Spinal cord (tissue), 10 donors: ENCODE results near the gene DUT. TPM values are rescaled to one million over a fixed set of nuclear protein-coding genes. Genes with fewer than 3 reads are reported as not detected.

ENCODE experiments used
- DNase-seq, 6 donors: peaks; one replicate each; pipeline versions ENCODE4 v3.0.0 to v3.0.0-alpha.2; 2013 to 2015; ENCODE audit warnings: low spot score in 6 of 6, low read depth in 4 of 6
- H3K27ac ChIP-seq: one replicate; pipeline ENCODE4 v1.5.1; 2013; ENCODE audit warnings: low read depth, low read length, control low read depth
- H3K27me3 ChIP-seq: one replicate; pipeline ENCODE4 v1.6.1; 2013; ENCODE audit warnings: low read length; ENCODE audit not compliant: control insufficient read depth, insufficient read depth
- H3K36me3 ChIP-seq: one replicate; pipeline ENCODE4 v1.6.1; 2013; ENCODE audit warnings: low read length; ENCODE audit not compliant: control insufficient read depth, insufficient read depth
- H3K4me1 ChIP-seq: one replicate; pipeline ENCODE4 v1.6.1; 2013; ENCODE audit warnings: low read length; ENCODE audit not compliant: control insufficient read depth, insufficient read depth
- H3K4me3 ChIP-seq: one replicate; pipeline ENCODE4 v1.5.1; 2013; ENCODE audit warnings: low read depth, low read length, control low read depth
- H3K9me3 ChIP-seq: one replicate; pipeline ENCODE4 v1.6.1; 2013; ENCODE audit warnings: low read length; ENCODE audit not compliant: control insufficient read depth, insufficient read depth
- WGBS: methylation state at CpG from one replicate; pipeline ENCODE4 v1.1.5; 2013; ENCODE audit warnings: missing lambda C conversion rate; ENCODE audit not compliant: insufficient coverage; 5-methylcytosine and 5-hydroxymethylcytosine counted together
- polyA plus RNA-seq, 2 donors: library from polyadenylated mRNA; unstranded; fragments of 120-200 nt; gene quantifications; one replicate each; pipeline ENCODE4 v1.2.1, GENCODE V29; 2013; ENCODE audit not compliant: insufficient read length in 2 of 2
- total RNA-seq, 2 donors: library from RNA; depleted of rRNA in 1 of 2; stranded (reverse); fragments of 120-200 nt in 1 of 2; fragments of >200 nt in 1 of 2; gene quantifications; one replicate each; pipeline versions ENCODE4 v1.2.3 to v1.2.4, GENCODE V29; 2013 to 2014
- donor health status: healthy.

The DUT gene
- total and polyA plus RNA-seq, 4 donors: 62.7 to 165 (median 145) TPM

- Histone ChIP-seq H3K27ac (no peak overlapping the region), H3K27me3 (no peaks in the 10 kb centered on the region), H3K4me1 (no peaks in the 10 kb centered on the region), H3K9me3 (no peaks in the 10 kb centered on the region), H3K36me3 (no peaks in the 10 kb centered on the region), H3K4me3 (no peak overlapping the region)
- WGBS: no CpG with 5 or more reads among the region's 2 CpGs
- DNase-seq: no peak
Observed at GRCh38 chr15:48361685-48362084, 30.5 kb downstream of the DUT start.

- WGBS: 100% methylated on average over 1 of the region's 5 CpGs
- Histone ChIP-seq H3K36me3 (no peaks in the 10 kb centered on the region), H3K27me3 (no peaks in the 10 kb centered on the region), H3K27ac (no peak overlapping the region), H3K9me3 (no peaks in the 10 kb centered on the region), H3K4me1 (no peaks in the 10 kb centered on the region), H3K4me3 (no peak overlapping the region)
- DNase-seq: no peak
Observed at GRCh38 chr15:48363474-48363873, 32.2 kb downstream of the DUT start.

GRCh38 chr15:48365575-48365974 lies 34.3 kb downstream of the DUT start:
- H3K9me3 ChIP-seq: no peaks in the 10 kb centered on the region
- no peak overlapping the region for H3K27ac ChIP-seq
- no peaks in the 10 kb centered on the region for H3K36me3 ChIP-seq
- no peaks in the 10 kb centered on the region for H3K27me3 ChIP-seq
- WGBS: no CpG with 5 or more reads among the region's 1 CpG
- DNase-seq: no peak
- H3K4me1 ChIP-seq: no peaks in the 10 kb centered on the region
- no peak overlapping the region for H3K4me3 ChIP-seq

- DNase-seq: no peak
- no CpG with 5 or more reads among the region's 4 CpGs for WGBS
- no peaks in the 10 kb centered on the region for H3K4me1 ChIP-seq
- no peaks in the 10 kb centered on the region for H3K36me3 ChIP-seq
- no peak overlapping the region for H3K27ac ChIP-seq
- no peaks in the 10 kb centered on the region for H3K27me3 ChIP-seq
- no peak overlapping the region for H3K4me3 ChIP-seq
- no peaks in the 10 kb centered on the region for H3K9me3 ChIP-seq
Observed at GRCh38 chr15:48366584-48367312, 35.5 kb downstream of the DUT start.

- WGBS: 69% methylated on average over 2 of the region's 3 CpGs
- DNase-seq: no peak
- Histone ChIP-seq H3K4me3 (no peak overlapping the region), H3K9me3 (no peaks in the 10 kb centered on the region), H3K27me3 (no peaks in the 10 kb centered on the region), H3K4me1 (no peaks in the 10 kb centered on the region), H3K36me3 (no peaks in the 10 kb centered on the region), H3K27ac (no peak overlapping the region)
Observed at GRCh38 chr15:48367483-48367882, 36.3 kb downstream of the DUT start.

- Histone ChIP-seq H3K27ac (no peak overlapping the region), H3K4me1 (no peaks in the 10 kb centered on the region), H3K27me3 (no peaks in the 10 kb centered on the region), H3K9me3 (no peaks in the 10 kb centered on the region), H3K4me3 (no peak overlapping the region), H3K36me3 (no peaks in the 10 kb centered on the region)
- no peak for DNase-seq
- 90% methylated on average over 2 of the region's 3 CpGs for WGBS
Observed at GRCh38 chr15:48370460-48370859, 39.2 kb downstream of the DUT start.

GRCh38 chr15:48371550-48371949 lies 40.3 kb downstream of the DUT start:
- no peaks in the 10 kb centered on the region for H3K4me1 ChIP-seq
- WGBS: 91% methylated on average over 1 of the region's 2 CpGs
- DNase-seq: no peak
- H3K36me3 ChIP-seq: no peaks in the 10 kb centered on the region
- no peaks in the 10 kb centered on the region for H3K9me3 ChIP-seq
- H3K27me3 ChIP-seq: no peaks in the 10 kb centered on the region
- H3K27ac ChIP-seq: no peak overlapping the region
- no peak overlapping the region for H3K4me3 ChIP-seq

- Histone ChIP-seq H3K27me3 (no peaks in the 10 kb centered on the region), H3K27ac (no peak overlapping the region), H3K4me1 (no peaks in the 10 kb centered on the region), H3K4me3 (no peak overlapping the region), H3K9me3 (no peaks in the 10 kb centered on the region), H3K36me3 (no peaks in the 10 kb centered on the region)
- DNase-seq: no peak
- WGBS: no CpG with 5 or more reads among the region's 2 CpGs
Observed at GRCh38 chr15:48371961-48372360, 40.7 kb downstream of the DUT start.

GRCh38 chr15:48373821-48374451 lies 42.7 kb downstream of the DUT start:
- no peak for DNase-seq
- H3K4me3 ChIP-seq: no peak overlapping the region
- no peak overlapping the region for H3K27ac ChIP-seq
- no peaks in the 10 kb centered on the region for H3K4me1 ChIP-seq
- no peaks in the 10 kb centered on the region for H3K36me3 ChIP-seq
- WGBS: 88% methylated on average over 10 of the region's 10 CpGs
- no peaks in the 10 kb centered on the region for H3K9me3 ChIP-seq
- H3K27me3 ChIP-seq: no peaks in the 10 kb centered on the region

- Histone ChIP-seq H3K9me3 (no peaks in the 10 kb centered on the region), H3K4me1 (no peaks in the 10 kb centered on the region), H3K27me3 (no peaks in the 10 kb centered on the region), H3K27ac (no peak overlapping the region), H3K36me3 (no peaks in the 10 kb centered on the region), H3K4me3 (no peak overlapping the region)
- no peak for DNase-seq
- WGBS: no CpG with 5 or more reads among the region's 3 CpGs
Observed at GRCh38 chr15:48374472-48374871, 43.2 kb downstream of the DUT start.
